HG03520 (cell line): Measurements from ENCODE around the gene ZC3H12A.
A peak's percentile ranks its signal among the peaks of the same experiment; 100 is the strongest.

Experiments
- ATAC-seq: cut with Tn5 transposase; IDR thresholded peaks from one replicate; pipeline ENCODE4 v1.9.1; 2021; ENCODE audit warnings: mild to moderate bottlenecking, moderate library complexity; ENCODE audit not compliant: unreplicated experiment

The ZC3H12A gene

DNA sequence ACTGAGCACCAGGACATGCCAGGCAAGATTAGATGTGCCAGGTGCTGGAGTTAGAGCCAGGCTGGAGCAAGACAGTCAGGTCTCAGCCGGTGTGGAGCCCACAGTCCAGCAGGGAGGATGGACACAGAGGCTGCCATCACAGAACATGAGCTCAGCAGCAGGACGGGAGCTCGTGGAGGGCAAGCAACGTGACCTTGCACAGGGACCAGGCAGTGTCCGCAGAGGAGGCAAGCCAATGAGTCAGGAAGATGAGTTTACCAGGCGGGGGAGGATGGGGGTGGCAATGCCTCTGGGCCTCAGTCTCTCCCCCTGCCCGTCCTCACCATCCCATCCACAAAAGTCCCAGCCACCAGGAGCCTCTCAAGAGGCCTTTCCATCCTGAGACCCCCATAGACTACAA lies 20.7 kb upstream of the ZC3H12A start:
- ATAC-seq: no peak

DNA sequence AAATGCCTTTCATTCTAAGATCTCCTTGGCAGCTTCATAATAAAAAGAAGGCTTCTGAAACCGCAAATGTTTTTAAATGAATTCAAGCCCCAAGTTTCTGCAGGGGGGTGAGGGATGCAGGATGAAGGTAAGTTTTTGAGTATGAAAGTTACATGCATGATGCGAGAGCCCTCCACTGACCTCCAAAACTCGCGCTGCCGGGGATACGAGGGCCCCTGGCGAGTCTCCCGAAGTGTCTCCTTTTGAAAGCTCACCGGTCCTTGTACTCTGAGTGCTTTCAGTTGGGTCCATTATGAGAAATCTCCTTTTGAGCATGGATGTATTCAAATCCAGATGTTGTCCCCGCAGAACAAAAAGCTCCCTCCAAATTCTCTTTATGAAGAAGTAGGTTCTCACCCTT lies 18.9 kb upstream of the ZC3H12A start:
- ATAC-seq: no peak

- ATAC-seq: no peak
Observed at GRCh38 chr1:37456614-37457013, 17.8 kb upstream of the ZC3H12A start.

DNA sequence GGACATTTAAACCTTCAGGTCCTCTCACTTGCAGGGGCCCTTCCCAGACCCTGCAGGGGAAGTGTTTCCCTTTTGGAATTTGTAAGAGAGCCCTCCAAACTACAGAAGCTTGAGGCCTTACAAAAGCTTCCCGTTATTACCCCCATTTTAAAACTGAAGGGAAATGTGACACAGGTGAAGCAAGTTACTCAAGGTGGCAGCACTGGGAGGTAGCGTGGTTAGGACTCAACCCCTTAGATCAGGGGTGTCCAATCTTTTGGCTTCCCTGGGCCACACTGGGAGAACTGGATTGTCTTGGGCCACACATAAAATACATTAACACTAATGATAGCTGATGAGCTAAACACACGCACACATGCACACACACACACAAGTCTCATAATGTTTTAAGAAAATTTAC lies 15.8 kb upstream of the ZC3H12A start:
- ATAC-seq: no peak

GRCh38 chr1:37461698-37462436 lies 12.5 kb upstream of the ZC3H12A start:
- no peak for ATAC-seq

GRCh38 chr1:37464443-37464842 lies 9.9 kb upstream of the ZC3H12A start:
- ATAC-seq: no peak

- ATAC-seq: no peak
Observed at GRCh38 chr1:37465593-37466517, 8.5 kb upstream of the ZC3H12A start.

GRCh38 chr1:37468037-37468436 lies 6.3 kb upstream of the ZC3H12A start:
- no peak for ATAC-seq

GRCh38 chr1:37469386-37469785 lies 5.0 kb upstream of the ZC3H12A start:
- no peak for ATAC-seq

GRCh38 chr1:37471345-37472231 lies 2.8 kb upstream of the ZC3H12A start:
- ATAC-seq: no peak

GRCh38 chr1:37472281-37472680 lies 2.1 kb upstream of the ZC3H12A start:
- no peak for ATAC-seq

GRCh38 chr1:37472994-37473393 lies 1.4 kb upstream of the ZC3H12A start:
- no peak for ATAC-seq

- no peak for ATAC-seq
Observed at GRCh38 chr1:37473431-37474045, 842 bp upstream of the ZC3H12A start.

GRCh38 chr1:37474697-37475379 lies 458 bp downstream of the ZC3H12A start:
- peak; percentile 1 for ATAC-seq

DNA sequence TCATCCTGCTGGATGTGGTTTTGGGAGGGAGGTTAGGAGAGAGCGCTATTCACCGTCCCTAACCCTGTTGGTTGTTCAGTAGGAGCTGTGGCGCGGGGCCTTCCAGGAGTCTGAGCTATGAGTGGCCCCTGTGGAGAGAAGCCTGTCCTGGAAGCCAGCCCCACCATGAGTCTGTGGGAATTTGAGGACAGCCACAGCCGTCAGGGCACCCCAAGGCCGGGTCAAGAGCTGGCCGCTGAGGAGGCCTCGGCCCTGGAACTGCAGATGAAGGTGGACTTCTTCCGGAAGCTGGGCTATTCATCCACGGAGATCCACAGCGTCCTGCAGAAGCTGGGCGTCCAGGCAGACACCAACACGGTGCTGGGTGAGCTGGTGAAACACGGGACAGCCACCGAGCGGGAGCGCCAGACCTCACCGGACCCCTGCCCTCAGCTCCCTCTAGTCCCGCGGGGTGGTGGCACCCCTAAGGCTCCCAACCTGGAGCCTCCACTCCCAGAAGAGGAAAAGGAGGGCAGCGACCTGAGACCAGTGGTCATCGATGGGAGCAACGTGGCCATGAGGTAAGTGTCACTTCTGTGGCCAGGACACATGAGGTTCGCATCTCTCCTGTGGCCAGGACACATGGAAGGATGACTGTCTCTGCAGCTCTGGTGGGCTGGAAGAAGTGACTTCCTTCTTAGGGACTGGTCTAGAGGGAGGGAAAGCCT lies 1.2 kb downstream of the ZC3H12A start:
- no peak for ATAC-seq

DNA sequence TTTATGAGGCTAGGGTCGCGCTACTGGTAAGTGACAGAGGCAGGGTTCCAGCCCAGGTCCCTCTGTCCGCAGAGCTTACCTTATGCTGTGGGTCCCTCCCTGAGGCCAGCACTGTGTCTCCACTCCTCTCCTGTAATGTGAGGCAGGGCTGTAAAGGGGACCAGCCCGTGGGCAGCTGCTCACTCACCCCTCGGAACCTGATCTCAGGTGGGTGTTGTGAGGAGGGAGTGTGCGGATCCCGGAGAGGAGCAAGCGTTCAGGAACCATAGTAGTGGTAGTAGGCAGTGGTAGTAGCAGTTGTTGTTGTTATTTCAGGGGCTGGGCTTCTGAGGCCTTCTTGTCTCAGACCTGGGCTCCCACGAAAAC lies 1.7 kb downstream of the ZC3H12A start:
- no peak for ATAC-seq

- no peak for ATAC-seq
Observed at GRCh38 chr1:37476460-37477197, 2.2 kb downstream of the ZC3H12A start.

- ATAC-seq: peak; percentile 31
Observed at GRCh38 chr1:37477198-37477931, 3.0 kb downstream of the ZC3H12A start.
